GM19397 (cell line): ENCODE results near the gene BOK.
"Not testable (repeated sequence)": the region's sequence is repeated elsewhere in the genome, so short reads cannot be mapped to it uniquely, and the experiment has no call there.

Experiments
- ATAC-seq: cut with Tn5 transposase; IDR thresholded peaks from one replicate; pipeline ENCODE4 v1.9.1; 2021; ENCODE audit warnings: mild to moderate bottlenecking, moderate library complexity; ENCODE audit not compliant: unreplicated experiment

BOK gene, protein sequence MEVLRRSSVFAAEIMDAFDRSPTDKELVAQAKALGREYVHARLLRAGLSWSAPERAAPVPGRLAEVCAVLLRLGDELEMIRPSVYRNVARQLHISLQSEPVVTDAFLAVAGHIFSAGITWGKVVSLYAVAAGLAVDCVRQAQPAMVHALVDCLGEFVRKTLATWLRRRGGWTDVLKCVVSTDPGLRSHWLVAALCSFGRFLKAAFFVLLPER

DNA sequence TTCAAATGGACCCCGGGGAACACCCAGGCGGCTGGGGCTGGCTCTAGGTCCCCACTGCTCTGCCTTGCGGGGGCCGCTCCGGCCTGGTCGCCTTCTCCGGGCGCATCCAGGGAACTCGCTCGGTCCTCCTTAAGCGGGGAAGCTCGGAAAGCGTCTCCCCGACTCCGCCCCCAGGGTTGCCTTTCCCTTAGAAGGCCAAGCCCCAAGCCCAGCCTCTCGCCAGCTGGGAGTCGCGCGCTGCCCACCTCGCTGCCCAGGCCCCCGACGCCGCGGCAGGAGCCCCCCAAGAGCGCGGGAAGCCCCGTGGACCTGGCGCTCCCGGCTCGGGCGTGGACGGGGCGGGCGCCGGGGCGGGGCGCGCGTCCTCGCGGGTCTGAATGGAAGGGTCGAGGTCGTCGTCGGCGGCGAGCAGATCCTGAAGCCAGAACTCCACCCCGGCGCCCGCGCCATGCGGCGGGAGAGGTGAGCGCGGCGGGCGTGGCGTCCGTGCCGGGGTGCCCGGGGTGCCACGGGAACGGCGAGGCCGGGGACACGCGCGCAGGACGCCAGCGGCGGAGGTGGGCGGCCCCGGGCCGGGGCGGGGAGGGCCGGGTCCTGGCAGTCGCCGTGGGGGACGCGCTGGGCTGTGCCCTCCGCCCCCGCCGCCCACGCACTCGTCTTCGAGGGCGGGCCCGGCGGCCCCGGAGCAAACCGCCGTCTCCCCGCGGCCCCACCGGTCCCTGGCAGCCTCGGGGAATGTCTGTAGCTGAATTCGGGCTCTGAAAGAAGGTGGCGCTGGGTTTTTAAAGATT is at the start of gene BOK:
BOK (plus strand) TSS at position 214 of the 791 bp plus-strand sequence. CDS start 739 bp downstream, outside the sequence.
- no peak for ATAC-seq

DNA sequence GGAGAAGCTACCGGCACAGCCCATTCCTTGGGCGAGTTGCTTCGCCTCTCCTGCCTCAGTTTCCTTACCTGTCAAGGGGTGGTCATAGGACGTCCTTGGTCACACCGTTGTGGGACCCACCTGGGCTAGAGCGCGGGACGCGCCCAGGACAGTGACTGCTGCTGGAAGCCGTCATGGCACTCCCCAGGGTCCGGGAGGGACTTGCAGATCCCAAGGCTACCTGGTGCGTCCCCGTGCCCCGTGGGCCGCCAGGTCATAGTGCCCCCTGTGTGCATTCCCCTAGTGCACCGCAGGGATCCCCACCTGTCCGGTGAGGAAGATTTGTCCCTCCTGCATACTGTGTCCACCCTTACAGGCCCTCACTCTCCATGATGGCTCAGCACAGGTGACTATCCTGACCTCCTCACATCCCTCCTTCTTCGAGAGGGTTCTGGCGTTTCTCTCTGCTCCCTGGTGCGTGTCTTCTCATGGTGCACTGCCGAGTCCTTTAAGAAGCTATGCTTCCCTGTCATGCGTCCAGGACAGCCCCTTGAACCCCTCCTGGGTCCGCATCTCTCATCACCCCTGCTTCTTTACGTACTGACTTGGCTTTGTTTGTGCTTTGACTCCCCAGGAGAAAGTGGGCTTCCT is 49.3 kb upstream of the BOK start:
- no peak for ATAC-seq

DNA sequence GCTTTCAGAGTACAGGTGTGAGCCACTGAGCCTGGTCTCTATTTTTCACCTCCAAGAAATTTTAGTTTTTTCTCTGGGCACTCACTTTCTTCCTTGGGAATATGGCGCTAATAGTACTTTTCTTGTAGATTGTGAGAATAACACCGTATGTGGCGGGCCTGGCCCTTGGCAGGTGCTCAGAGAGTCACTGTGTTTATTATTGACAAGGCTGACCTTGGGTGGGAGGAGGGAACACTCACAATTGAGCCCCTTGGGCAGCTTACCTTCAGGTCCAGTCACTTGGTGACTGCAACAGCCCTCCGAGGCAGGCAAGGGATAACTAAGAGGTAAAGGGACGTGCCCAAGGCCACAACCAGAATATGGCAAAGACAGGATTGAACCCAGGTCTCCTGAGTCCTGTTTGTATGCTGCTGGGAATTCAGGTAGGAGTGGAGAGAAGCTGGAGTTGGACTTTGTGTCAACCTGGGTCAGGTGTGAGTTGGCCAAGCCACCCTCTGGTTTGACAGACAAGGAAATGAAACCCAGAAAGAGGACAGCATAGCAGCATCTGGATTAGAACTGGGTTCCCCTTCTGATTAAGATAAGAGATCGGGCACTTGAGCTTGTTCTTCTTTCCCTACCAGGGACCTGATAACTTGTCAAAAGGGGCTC is 47.3 kb upstream of the BOK start:
- no peak for ATAC-seq

DNA sequence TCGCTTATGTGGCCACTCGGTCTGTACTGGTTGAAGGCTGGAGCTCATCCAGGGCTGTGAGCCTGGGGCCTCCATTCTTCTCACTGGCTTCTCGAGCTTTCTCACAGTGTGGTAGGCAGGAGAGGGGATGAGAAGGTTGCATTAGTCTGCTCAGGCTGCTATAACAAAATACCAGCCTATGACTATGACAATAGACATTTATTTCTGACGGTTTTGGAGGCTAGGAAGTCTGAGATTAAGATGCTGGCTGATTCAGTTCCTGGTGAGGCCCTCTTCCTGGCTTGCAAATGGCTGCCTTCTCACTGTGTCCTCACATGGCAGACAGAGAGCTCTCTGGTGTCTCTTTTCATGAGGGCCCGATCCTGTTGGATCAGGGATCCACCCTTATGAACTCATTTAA is 44.0 kb upstream of the BOK start:
- ATAC-seq, result no peak

DNA sequence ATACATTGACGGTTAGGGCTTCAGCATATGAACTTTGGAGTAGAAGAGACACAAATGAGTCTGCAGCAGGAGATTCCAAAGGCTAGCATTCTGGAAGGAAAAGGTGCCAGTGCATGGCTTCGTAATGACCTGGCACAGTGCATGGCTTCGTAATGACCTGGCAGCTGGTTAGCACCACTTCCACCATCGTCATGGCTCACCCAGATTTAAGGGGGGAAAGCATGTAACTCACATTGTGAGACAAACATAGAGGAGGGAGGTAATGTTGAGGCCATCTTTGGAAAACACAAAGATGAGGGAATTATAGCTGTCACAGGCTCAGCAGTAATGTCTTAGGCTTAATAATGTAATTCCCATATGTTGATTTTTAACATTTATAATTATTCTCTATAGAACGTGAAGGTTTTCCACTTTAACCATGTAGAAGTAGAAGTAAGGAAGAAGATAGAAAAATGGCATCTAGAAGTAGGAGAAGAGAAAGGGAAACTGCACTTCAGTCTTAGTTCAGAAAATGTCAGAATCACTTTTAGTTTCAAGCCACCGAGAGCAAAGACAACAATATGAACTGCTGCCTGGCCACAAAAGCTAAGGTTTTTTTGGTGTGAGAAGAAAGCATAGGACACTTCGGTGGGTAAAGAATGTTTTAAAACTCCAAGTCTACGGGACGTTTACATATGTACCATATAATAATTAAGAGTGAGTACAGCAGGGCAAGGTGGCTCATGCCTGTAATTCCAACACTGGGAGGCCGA is 43.4 kb upstream of the BOK start:
- no peak for ATAC-seq

DNA sequence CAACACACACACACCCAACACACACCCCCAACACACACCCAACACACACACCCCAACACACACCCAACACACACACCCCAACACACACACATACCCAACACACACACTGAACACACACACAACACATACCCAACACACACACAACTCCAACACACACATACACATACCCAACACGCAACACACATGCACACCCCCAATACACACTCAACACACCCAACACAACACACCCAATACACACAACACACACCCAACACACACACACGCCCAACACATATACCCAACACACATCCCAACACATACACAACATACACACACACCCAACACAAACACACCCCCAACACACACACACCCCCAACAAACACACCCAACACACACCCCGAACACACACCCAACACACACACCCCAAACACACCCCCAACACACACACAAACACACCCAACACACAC is 42.0 kb upstream of the BOK start:
- no peak for ATAC-seq

DNA sequence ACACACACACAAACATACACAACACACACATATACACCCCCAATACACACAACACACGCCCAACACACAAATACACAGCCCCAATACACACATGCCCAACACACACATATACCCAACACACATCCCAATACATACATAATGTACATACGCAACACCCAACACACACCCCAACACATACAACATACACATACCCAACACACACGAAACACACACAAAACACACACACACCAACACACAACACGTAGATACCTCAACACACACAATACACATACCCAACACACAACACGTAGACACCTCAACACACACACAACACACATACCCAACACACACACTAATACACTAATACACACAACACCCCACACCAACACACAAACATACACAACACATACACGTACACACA is 41.2 kb upstream of the BOK start:
- no peak for ATAC-seq

DNA sequence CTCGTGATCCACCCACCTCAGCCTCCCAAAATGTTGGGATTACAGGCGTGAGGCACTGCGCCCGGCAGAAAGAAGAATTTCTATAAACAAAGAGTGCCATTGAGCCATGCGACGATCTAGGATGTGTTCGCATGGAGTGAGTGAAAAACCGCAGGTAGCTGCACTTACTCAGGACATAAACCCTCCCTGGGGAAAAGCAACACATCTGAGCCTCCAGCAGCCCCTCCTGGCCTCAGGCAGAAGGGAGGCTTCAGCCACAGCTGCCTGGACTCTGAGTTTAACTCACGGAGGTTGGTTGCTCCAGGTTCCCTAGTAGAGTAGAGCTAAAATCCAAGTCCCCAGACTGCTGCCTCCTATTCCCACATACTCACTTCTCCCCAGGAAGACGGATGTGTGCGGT is 38.9 kb upstream of the BOK start:
- no peak for ATAC-seq

DNA sequence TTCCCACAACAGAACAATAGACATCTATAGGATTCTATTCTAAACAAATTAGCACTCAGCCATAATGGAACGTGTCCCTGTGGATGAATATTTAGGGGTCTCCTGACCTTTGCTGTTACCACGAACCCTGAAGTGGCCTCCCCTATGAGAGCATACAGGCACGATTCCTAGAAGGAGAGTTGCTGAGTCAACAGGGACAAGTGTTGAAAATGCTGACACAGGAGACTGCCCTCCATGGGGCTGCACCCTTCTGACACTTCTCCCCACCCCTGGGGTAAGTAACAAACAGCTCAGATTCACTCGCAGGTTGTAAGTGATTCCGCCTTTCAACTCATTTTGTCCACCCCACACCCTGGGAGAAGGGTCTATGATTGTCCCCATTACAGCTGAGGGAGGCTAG is 36.1 kb upstream of the BOK start:
- no peak for ATAC-seq

DNA sequence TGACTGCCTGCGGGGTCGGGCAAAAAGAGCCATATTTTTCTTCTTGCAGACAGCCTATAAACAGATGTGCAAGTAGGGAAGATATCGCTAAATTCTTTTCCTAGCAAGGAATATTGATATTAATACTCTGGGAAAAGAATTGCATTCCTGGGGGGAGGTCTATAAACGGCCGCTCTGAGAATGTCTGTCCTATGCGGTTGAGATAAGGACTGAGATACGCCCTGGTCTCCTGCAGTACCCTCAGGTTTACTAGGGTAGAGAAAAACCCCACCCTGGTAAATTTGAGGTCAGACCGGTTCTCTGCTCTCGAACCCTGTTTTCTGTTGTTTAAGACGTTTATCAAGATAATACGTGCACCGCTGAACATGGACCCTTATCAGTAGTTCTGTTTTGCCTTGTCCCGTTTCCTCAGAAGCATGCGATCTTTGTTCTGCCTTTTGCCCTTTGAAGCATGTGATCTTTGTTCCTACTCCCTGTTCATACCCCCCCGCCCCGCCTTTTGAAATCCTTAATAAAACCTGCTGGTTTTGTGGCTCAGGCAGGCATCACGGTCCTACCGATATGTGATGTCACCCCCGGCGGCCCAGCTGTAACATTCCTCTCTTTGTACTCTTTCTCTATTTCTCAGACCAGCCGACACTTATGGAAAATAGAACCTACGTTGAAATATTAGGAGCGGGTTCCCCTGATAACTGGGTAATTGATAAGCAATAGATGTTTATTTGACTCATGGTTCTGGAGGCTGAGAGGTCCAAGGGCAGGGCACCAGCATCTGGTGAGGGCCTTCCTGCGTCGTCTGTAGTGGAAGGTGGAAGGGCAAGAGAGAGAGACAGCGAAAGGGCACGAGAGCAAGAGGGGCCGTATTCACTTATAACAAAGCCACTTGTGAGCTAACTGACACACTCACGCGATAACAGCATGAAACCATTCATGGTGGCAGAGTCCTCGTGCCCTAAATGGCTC is 32.4 kb upstream of the BOK start:
- not testable (repeated sequence) for ATAC-seq

DNA sequence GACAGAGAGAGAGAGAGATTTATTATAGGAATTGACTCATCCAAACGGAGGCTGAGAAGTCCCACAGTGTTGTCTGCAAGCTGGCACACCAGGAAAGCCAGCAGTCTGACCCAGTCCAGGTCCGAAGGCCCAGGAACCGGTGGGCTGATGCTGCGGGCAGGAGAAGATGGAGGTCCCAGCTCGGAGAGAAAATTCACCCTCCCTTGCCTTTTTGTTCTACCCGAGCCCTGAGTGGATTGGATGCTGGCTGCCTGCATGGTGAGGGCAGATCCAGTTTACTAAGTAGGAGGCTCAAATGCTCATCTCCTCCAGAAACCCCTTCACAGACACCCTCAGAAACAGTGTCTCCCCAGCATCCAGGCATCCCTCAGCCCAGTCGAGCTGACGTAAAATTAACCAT is 28.0 kb upstream of the BOK start:
- no peak for ATAC-seq

DNA sequence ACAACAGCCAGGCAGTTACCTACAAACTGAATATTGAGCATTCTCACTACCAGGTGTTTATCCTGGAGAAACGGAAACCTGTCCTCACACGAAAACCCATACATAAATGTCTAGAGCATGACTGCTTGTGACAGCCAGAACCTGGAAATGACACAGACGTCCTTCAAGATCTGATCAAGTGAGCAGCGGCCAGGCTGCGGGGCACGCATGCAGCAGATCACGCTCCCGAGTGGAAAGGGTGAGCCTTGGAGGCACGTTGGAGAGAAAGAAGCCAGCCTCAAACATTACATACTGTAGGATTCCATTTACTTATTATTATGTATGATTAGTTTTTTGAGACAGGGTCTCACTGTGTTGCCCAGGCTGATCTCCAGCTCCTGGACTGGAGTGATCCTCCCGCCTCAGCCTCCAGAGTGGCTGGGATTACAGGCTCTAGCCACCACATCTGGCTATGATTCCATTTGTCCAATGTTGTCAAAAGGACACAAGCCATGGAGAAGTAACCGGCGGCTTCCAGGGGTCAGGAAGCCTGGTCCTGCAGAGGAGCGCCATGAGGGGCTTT is 27.3 kb upstream of the BOK start:
- no peak for ATAC-seq

DNA sequence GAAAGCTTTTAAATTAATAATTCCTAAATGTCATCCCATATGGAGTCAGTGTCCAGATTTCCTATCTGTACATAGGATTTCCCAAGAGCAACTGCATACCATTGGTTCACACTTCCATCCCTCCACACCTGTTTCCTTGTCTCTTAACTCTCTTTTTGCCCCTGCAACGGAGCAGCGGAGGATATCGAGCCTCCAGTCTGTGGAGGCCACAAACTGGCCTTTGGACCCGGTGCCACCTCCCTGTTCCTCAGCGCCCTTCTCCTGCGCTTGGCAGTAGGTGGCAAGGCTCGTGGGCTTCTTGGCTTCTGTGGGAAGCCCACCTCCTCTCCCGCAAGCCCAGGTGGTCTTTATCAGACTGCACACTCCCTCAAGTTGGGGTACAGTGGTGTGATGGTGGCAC is 26.4 kb upstream of the BOK start:
- no peak for ATAC-seq

DNA sequence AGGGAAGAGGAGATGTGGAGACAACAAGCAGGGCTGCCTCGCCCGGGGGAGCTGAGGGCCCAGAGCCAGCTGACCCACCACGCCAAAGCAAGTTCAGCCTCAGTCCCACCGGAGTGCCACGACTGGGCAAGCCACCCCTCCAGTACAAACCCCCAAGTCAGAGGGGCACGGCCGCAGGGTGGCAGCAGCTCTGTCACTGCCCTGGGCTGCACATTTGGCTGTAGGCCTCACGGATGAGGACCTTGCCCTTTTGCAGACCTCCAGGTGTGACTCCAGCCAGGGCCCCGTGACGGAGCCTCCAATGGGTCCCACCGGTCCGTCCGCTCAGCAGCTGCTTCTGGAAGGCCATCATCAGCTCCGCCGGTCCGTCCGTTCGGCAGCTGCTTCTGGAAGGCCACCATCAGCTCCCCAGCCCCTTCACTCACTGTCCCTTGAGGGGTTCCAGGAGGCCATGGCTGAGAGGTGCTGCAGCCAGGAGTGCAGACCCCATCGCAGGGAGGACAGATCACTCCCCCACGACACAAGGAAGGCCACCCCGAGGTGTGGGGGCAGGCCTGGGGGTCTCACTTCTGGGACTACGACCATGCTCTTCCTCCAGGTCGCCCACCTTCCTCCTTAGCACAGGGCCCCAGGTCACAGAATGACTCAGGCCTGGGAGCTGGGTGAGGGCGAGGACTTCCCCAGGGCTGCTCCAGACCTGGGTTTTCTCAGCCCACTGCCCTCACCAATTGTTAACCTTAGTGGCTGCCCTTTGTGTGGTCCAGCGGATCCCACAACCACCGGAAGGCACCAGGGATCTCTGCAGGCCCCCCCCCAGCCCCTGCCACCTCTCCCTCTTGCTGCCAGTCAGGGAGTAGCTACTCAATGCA is 25.6 kb upstream of the BOK start:
- ATAC-seq, result no peak

DNA sequence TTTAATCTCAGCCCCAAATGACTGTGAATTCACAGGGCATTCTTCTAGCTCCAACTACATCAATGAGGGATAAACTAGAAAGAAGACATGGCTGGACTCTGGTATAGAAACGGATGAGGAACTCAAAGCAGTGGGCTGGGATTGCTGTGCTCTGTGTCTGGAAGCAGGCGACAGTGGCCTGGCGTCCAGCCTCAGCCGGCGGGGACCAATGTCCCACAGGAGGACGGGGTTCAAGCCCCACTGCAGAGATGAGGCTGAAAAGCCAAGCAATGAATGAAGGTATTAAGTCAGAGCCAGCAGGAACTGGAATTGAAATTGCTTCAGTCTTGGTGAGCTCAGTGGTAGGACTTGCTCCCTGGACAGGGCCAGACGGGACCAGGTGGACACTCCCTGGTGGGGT is 24.3 kb upstream of the BOK start:
- no peak for ATAC-seq

DNA sequence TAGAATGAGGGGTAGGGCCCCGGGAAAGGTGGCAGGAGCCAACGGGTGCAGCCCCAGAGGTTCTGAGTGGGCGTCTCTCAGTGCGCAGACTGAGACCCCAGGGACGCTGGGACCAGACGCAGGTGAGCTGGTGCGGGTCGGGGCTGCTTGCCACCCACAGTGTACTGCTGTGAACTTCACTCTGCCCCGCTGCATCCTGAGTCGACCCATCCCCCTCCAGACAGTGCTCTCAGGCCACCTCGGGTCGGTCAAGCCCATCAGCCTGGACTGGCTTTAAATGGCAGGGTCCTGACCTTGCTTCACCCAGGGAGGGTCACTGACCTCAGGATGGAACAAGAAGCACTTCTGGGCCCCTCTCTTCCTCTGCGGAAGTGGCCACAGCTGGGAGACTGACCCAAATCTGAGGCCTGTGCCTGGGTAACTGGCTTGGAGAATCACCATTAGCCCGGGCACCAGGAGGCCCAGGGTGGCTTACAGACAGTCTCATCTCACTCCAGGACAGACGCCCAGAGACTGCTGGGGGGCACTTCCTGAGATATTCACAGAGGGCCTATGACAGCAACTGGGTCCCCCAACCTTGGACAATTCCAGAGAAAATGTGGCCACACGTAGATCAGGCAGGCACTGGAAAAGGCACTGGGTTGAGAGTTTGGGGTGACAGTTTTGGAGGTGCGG is 23.7 kb upstream of the BOK start:
- no peak for ATAC-seq

DNA sequence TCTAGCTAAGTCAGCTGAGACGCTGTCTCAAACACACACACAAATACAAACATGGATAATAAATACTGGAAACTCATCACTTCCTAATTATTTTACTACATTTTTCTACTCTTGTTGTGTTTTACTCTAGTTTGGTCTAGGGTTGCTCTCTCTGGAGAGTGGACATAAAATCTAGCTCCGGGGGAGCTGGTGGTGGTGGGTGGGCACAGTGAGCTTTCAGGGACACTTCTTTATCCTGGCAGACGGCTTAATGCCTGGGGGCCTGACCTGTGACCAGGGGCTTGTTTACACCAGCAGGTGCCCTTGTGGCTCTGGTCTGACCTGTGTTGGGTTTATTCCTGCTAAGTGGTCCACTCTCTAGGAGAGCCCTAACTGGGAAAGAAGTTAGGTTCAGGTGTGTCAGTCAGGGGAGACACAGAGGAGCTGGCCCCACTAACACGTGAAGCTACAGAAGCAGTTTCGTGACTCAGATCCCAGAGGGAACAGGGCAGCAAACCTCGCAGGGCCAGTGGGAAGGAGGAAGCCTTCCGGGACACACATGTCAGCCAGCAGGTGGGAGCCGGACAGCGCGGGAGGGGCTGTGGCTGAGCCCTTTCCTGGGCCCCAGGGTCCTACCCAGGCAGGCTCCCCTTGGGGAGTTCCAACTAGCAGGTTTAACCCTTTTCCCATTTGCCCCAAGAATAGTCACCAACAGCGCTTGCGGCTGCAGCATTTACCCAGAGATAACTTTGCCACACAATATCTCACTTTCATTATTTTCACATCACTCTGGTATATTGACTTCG is 22.5 kb upstream of the BOK start:
- ATAC-seq, result no peak
